ENCODE results near the gene DYNC1LI2.
"Not testable (repeated sequence)": the region's sequence is repeated elsewhere in the genome, so short reads cannot be mapped to it uniquely, and the experiment has no call there.

The DYNC1LI2 gene

DNA sequence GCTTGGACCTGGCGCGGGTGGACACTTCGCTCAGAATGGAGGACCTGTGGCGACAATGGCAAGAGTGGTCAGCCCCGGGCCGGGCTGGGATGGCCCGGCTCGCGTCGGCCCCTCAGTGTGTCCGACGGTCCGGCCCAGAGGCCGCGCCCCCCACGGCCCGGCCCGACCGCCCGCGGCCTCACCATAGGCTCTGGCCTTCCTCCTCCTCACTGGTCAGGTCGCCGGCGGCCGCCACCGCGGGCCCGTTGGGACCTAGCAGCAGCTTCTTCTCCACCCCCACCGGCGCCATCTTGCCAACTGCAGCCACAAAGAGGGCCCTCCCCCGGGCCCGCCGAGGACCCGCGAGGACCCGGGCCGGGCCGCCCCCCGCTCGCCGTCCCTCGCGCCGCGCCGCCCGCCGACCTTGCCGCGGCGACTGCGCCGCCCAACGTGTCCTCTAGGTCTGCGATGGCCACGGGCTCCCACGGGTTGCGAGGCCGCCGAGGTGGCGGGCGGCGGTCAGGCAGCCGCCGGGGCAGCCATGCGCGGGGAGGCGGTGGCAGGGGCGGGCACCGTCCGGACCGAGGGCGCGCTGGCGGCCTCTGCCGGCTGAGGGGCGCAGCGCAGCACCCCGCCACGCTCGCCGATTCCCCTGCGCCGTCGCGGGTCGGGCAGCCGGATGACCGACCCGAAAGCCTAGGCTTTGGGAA, at the start of gene DYNC1LI2:
Gene DYNC1LI2 (minus strand): TSS at position 307 of the 689 bp plus-strand sequence. CDS start 18 bp downstream, at position 289.
- FAIRE-seq: no peak

DNA sequence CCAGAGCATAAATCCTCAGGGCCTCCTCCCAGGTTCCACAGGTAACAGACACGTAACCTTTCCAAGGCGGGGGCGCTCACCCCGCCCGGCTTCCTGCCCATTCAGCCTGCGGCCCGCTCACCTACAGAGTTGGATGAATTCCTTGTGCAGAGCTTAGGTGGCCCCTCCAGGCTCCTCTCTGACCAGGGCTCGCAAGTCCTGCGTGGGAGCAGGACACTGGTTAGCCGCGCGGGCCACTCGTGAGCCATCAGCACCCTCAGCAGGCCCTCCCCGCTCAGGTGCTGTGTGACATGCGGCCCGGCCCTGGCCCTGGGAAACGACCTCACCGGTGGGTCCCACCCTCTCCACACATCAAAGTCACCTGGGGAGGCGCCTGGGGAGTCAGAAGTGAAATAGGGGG, 49.4 kb upstream of the DYNC1LI2 start:
- FAIRE-seq: no peak

DNA sequence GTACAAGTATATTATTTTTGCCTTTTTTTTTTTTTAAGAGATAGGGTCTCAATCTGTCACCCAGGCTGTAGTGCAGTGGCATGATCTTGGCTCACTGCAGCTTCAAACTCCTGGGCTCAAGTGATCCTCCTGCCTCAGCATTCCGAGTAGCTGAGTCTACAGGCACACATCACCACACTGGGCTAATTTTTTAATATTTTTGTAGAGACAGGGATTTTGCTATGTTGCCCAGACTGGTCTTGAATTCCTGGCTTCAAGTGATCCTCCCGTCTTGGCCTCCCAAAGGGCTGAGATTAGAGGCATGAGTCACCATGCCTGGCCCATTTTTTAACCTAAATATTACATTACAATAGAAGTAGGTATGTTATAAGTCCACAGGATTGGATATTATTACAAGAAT, 46.8 kb upstream of the DYNC1LI2 start:
- FAIRE-seq: no peak

DNA sequence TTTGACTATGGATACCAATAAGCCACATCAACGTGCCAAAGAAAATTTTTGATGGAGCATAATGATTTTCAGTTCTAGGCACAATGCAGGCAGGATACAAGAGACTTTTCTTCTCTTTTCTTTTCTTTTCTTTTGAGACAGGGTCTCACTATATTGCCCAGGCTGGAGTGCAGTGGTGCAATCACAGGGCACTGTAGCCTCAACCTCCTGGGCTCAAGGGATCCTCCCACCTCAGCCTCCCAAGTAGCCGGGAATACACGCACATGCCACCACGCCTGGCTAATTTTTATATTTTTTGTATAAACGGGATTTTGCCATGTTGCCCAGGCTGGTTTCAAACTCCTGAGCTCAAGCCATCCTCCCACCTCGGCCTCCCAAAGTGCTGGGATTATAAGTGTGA, 42.6 kb upstream of the DYNC1LI2 start:
- not testable (repeated sequence) for FAIRE-seq

DNA sequence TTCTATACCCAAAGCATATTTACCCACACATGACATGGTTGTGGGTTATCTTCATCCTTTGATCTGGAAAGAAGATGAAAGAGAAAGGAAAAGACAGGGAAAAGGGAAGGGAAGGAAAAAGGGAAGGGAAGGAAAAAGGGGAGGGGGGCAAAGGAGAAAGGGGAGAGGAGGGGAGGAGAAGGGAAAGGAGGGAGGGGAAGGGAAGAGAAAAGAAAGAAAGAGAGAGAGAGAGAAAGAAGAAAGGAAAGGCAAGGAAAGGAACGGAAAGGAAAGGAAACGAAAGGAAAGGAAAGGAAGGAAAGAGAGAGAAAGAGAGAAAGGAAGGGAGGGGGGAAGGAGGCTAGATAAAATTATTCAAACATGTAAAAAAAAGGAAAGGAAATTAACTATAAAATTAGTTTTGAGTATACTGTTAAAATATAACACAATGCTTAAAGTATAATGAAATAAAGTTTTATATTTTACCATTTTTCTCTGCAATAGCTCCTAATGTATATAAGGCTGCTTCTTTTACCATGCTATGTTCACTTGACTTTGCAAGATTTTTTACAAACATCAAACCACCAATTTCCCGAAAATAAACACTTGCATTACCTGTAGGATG, 38.8 kb upstream of the DYNC1LI2 start:
- no peak for FAIRE-seq

DNA sequence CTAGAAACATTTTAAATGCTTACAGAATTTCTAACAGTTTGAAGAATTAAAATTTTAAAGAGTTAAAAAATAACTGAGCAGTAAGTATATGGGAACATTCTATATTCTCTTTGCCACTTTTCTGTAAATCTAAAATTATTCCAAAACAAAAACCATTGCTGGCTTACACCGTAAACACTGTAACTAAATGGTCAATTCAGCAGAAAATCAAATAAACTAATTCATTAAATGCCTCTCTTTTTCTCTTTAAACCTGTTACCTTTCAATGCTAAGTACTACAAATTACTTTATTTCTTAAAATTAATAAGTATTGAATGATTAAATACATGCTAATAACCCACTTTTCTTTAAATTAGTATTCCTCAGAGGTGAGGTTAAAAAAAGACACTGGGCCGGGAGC, 36.0 kb upstream of the DYNC1LI2 start:
- peak; percentile 56 for FAIRE-seq

DNA sequence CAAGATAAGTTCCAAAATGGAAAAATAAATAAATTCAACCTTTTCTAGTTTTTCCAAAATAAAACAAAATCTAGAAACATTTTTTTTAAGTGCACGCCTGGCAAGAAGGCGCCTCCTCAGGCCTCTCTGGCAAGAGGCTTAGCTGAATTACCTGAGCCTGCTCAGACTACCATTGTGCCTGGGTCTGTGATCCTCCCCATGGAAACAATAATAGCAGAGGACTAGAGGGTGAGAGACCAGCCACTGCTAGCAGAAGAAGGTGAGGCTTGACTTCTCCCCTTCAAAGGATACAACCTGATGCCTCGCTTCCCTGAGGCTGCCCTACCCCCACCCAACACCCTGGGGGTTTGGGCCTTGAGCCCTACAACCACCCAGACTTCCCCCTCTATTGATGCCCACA, 35.1 kb upstream of the DYNC1LI2 start:
- FAIRE-seq: no peak

DNA sequence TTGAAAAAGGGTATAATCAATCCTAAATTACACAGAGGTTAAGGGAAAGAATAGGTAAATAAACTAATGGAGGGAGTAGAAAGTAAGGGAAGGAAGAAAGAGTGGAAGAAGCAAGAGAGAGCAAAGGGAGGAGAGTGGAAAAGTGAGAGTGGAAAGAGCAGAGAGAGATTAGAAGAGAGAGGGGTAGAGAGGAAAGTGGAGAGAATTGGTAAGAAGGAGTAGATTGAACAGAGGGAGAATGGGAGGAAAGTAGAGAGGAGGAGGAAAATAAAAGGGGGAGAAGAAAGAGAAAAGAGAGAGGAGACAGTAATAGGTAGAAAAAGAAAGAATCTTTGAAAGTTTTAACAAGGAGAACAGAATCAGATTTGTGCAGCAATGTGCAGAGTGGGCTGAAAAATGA, 25.0 kb upstream of the DYNC1LI2 start:
- FAIRE-seq: no peak

DNA sequence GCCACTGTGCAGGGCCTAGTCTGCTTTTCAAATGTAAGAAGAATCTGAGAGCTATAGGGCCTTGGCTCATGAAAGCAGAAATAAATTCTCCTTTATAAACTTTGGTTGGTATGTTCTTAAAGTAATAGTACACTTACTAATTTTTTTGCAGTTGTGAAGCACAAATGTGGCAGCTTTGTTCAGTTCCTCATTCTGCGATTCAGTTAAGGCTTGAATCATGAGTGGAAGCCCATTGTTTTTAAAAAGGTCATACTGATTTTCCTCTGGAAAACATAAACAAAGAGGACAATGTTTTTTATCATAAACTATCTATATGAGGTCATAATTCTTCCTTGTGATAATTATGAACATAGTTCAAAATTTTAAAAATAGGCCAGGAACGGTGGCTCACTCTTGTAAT, 23.6 kb upstream of the DYNC1LI2 start:
- no peak for FAIRE-seq

DNA sequence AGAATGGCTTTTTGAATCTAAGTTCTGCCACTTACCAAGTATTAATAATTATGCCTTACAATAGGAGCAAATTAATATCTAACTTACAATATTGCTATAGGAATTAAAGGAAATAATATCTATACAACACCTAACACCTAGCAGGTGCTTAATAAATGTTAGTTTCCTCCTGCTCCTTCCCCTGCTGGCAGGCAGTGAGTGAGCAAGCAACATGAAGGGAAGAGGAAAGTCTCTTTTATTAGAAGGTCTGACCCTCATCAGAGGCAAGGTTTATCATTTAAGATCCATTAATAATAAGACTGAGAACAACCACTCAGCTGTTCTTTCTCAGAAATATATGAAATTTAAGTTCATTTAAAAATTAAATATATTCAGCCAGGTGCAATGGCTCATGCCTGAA, 6.7 kb upstream of the DYNC1LI2 start:
- no peak for FAIRE-seq

DNA sequence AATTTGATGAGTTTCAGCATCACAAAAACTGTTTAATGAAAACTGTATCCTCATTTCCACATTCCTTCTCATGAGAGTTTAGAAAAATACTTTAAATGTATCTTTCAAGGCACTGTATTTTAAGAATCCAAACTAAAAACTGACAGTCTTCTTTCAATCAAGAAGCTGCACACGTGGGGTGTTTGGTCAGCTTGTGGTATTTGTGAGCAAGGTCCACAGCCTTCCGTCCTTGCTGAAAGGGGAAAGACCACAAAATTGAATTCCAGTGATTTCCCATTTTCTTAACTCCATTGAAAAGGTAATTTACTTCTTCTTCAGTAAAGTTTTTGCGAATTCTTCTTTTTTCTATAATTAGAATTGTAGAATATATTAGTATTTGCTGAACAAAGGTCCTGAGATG, 3.4 kb upstream of the DYNC1LI2 start:
- no peak for FAIRE-seq

DNA sequence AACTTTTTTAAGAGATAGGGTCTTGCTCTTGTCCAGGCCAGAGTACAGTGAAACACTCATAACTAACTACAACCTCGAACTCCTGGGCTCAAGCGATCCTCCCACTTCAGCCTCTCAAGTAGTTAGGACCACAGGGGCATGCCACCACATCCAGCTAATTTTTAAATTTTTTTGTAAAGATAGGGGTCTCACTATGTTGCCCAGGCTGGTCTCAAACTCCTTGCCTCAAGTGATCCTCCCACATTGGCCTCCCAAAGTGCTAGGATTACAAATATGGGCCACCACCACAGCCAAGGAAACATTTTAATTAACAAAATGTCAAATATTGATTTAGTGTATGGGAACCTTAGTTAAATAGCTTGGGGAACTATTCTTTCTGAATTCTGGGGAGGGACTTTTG, 2.8 kb upstream of the DYNC1LI2 start:
- no peak for FAIRE-seq

DNA sequence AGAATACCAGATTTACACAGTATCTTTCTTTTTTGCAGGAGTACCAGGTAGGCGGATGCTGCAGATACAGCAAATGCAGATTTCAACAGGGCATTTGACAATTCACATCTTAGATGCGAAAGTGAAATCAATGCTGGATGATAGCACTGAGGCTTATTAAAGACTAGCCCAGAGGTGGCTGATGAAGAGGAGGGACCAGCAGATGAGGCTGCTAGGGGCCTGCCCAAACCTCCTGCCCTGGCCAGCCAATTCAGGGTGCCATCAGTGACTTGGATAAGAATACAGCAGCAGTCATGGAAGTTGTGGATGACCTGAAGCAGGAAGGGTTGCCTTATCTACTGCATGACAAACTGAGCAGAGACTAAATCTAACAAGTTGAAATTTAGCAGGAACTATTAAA, 1.5 kb upstream of the DYNC1LI2 start:
- no peak for FAIRE-seq

DNA sequence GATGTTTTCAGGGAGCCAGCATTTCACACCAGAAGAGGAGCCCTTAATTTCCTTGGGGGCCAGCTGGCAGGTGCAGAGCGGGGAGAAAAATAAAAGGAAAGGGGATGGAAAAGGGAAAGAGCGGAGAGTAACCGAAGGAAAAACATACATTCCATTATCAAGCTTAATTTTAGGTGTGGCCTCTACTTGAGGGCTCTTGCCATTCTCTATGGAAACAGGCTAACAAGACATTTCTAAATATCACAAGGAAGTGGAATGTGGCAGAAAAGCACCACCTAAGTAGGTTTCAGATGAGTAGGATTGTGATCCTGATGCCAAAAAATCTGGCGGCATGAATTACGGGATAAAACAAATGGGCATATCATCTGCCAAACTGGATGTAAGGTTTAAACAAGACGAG, 970 bp upstream of the DYNC1LI2 start:
- no peak for FAIRE-seq

DNA sequence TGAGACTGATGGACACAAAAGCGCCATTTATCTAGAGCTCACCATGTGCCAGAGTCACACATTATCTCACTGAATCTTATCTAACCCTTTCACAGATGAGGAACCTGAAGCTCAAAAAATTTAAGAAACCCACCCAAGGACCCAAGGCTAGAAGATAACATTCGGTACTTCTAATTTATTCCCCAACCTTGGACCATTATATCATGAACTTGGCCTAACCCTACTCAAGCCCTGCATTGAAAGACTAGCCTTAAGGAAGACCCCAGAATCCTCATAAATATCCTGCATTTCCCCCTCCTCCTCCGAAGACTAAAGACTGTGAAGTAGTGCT, 548 bp upstream of the DYNC1LI2 start:
- no peak for FAIRE-seq

DNA sequence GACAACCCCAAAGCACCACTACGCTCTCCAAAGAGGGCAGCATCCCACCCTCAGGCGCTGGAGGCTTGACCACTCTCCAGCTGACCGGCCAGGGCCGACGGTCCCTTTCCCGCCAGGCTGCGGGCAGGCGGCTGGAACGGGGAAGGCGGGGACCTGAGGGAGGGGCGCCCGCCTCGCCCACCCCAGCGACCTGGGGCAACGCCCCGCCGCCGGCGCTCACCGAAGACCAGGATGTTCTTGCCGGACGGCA, 431 bp downstream of the DYNC1LI2 start:
- no peak for FAIRE-seq

DNA sequence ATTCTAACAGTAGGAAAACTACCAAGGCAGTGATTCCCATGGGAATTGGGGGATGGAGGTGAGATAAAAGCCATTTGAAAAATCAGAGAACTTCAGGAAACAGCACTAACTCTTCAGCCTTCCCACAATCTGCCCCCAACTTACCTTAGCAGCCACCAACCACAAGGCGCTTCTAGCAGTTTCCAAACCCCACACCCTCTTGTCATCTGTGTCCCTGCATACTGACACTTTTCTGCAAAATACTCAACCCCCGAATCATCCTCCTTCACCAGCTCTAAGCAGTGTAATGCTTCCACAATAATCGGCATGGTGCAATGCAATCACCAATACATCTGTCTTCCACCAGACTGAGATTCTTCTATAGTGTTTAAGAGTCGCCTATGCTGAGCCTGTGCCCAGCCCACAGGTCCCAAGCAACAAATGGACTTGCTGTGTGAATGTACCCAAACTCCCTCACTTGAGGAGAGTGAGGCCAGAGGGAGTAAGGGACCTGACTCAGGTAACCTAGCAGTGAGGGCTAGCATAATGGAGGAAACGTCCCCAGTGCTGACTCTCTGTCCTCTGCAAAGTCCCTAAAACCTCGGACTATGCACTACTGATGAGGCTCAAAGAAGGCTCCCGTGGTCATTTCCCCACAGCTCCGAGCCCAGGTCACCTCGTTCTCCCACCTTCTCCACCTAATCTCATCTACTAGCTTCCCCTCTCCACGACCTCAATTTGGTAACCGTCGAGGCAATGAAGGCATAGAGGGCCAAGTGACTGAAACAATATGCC, 943 bp downstream of the DYNC1LI2 start:
- no peak for FAIRE-seq

DNA sequence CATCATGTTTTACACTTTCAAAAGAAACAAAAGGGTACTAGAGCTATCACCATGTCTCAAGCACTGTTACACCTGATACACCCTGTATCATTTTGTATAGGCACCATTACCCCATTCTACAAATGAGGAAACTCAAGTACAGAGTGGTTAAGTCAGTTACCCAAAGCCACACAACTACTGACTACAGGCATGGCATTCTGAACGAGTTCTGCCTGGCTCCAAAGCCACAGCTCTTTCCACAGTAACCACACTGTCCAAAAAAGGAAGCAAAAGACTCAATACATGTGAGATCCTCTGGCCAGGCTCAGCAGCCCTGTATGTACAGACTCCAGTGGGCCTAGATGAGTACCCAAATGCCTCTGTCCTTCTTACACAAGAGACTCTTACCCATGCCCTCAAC, 4.7 kb downstream of the DYNC1LI2 start:
- FAIRE-seq: no peak

DNA sequence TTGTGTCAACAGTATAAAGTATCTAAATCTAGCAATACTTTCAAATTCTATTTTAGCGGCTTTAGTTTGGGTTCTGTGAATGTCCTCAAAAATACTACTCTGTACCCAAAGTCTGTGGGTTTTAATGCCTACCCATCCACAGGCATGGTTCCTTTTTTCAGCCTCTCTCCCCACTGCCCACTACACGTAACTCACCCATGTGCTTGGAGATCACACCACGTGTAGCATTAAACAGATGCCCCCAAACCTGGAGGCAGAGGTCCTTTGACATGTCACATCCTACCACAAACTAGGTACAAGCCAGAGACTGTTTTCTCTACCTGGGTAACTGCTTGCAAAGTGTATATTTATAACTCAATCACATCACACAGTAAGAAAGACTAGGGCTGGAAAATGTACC, 5.4 kb downstream of the DYNC1LI2 start:
- FAIRE-seq: no peak

DNA sequence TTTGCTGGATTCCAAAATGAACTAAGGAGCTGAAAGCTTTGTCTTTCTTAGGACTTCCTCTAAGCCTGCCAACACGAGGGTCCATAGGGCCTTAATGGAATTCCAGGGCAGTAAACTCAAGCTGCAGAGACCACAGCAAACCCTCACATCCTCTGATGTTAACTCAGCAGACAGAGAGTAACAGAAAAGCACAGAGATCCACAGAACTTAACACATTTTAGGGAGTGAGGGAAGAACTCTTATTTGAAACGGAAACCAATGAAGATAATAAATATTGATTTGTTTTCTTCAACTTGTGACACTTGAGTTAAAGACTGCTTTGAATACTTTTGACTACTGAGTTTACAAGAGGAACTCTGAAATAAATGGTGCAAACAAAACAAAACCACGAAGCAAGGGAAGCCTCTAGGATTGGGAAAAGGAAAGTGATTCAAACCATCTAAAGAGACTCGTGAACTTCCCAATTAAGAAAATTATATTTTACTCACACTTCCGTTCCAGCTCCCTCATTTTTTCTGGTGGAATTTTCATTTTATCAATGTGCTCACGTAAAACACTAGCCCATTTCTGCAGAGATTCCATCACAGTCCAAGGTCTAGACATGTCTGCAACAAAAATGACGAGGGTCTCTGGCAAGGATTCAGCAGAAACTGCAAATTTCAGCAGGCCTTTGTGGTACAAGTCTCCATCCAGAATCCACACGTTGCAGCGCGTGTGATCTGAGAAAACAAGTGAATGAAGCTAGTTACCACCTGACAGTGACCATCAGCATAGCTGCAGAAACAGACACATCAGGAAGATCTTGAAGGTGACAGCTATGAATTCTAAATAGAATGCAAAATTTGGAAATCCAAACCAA, 9.2 kb downstream of the DYNC1LI2 start:
- FAIRE-seq: no peak

DNA sequence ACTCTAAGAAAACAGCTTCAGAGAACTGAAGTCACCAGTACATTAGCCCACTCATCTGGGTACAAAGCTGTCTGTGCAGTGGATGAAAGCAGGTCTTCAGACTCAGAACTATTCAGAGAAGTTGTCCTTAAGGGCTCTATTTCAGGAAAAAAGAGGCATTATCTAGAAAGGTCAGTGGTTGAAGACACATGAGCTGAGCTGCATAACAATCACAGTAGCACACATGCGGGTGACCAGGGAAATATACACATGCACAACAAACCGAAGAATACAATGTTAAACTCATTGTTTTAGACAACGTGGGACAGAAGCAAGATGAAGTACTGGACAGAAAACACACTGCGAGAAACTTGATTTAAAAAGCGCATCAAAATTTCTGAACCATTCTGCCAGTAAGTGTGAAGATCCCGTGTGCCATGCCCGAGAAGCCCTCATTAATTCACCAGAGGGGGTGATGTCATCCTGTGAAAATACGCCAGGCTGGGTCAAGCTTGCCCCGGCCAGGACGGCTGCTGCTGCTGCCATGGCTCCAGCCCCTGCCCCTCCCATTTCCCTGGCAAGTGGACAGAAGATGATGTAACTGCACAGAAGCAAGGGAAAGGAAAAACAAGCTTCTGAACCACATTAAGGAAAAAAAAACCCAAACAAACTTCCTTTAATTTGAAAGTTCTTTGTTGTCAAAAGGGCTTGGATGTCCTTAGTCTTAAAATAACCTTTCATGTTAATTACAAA, 10.1 kb downstream of the DYNC1LI2 start:
- no peak for FAIRE-seq

DNA sequence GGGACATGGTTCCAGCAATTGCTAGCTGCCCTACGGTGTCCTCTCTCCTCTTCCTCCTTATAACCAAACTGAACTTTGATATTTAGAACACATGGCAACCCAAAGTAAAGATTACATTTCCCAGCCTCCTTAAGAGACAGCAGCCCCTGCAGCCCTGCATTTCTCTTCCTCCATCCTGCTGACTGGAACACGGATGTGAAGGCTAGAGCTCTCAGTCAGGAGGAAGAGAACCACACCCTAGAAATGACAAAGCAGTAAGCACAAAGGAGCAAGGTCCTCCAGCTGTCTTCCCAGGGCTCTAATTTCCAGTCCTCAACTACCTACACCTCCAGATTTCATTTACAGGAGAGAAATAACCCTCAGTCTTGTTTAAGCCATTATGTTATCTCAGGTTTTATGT, 10.9 kb downstream of the DYNC1LI2 start:
- no peak for FAIRE-seq

DNA sequence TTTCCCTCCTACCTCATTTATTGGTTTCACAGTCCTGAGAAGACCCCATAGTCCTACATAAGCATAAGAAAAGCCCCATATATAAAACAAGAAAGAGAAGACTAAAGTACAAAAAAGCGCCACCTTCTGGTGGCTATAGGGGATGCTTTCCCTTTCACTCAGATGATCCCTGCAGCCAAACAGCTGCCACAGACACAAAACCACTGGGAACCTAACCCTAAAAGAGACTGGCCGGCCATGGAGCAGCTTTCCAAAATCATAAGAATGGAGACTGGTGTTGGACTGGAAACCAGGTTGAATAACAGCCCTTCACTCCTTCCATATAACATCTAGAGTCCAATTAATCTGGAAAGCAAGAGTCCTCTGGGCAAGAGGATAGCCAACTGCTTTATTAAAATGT, 11.4 kb downstream of the DYNC1LI2 start:
- no peak for FAIRE-seq
